Renal cortex interstitium (tissue), 11 donors: ENCODE data around the gene MLLT3. TPM values are rescaled to one million over a fixed set of nuclear protein-coding genes. Genes with fewer than 3 reads are reported as not detected.
A peak's percentile ranks its signal among the peaks of the same experiment; 100 is the strongest.

ENCODE experiments used
- DNase-seq, 11 donors: peaks; one replicate each; pipeline ENCODE4 v3.0.0-alpha.2; 2013; ENCODE audit warnings: low read depth in 9 of 11, low spot score in 4 of 11; ENCODE audit errors: extremely low read depth in 1 of 11
- polyA plus RNA-seq, 3 donors: library from polyadenylated mRNA; unstranded; fragments of 120-200 nt; gene quantifications; one replicate each; pipeline ENCODE4 v1.2.1, GENCODE V29; 2013; ENCODE audit not compliant: insufficient read length in 3 of 3

Gene MLLT3
- polyA plus RNA-seq, 3 donors: 27.5 to 34.1 (median 32.6) TPM

DNA sequence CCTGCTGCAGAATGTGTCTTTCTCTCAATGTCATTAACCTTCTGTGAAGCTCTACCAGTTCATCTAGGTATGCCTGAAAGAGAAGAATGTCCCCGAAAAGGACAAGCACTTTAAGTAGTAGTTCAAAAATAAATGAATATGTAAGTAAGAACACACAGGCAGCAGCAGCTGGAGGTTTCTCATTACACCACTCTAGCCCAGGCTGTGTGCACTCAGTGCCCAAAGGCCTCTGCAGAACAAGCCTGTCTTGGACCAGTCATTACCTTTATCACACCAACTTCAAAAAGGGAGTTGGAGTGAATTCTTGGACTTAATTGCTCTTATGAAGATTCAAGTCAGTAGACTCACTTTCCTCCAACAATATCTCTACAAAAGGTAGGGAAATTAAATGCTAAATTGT is 268.8 kb downstream of the MLLT3 start:
- DNase-seq: no peak

DNA sequence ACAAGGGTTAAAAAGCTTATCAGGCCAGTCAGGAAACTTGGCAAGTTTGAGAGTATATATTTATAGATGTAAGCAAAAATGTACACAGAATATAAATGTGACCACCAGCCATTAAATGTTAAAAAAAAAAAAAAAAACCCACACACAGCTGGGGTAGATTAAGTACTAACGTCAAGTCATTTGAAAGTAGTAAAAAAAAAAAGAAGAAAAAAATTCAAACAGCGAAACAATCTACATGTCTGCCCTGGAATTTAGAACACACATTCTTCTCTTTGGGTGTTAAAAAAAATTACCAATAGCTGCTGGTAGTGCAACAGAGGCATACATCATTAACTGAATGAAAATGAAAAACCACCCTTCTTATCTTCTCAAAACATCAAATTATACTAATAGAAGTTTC is 269.7 kb downstream of the MLLT3 start:
- DNase-seq: peak in 1 of 11 donors; percentile 15

DNA sequence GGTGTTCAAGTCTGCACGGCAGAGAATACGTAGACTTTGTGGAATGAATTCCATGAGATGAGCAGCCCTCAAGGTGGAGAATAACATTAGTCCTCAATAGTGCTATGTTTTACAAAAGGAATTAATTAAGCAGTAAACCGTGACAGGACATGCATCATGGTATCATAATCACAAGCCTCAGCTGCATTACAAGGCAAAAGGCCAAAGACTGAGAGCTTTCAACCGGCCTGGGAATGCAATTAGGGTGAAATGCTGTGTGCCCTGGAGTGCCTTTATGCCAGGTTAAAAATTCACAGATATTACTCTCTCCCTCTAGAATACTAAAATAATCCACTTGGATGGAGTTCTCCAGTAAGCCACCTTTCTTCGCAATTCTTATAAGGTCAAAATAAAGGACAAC is 270.6 kb downstream of the MLLT3 start:
- DNase-seq: peak in 5 of 11 donors; percentile 17 to 62 (median 56)

DNA sequence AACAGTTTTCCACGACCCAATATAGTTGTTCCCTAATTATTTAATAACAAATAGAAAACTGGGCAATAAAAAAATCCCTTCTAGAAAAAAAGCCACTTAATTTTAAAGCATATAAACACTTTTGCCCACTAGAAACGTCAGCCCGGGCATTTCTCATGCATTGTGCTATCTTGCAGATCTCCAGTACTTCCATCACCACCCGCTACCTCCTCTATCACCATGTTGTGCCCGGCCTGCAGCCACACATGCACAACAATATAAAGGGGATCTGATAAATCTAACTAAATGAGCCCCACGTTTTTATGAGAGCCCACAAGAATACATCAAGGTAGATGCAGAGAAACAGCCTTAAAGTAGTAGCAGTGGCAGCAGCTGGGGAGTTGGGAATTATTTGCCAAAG is 272.7 kb downstream of the MLLT3 start:
- DNase-seq: no peak

DNA sequence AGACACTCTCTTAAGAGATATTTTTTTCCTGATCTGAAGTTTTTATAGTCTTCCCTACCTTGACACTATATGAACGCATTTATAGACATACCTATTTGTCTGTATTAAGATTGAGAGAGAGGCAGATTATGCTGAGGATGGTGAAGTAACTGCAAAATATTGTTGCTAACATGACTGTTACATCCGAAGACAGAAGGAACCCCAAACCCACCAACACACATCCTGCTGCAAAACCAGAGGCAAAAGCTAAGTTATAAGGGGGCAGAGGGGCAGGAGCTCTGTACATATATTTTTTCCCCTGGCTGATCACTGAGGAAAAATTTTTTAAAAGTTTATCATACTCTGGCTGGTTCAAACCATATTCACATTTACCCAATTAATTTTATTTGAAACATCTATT is 279.0 kb downstream of the MLLT3 start:
- DNase-seq: no peak

DNA sequence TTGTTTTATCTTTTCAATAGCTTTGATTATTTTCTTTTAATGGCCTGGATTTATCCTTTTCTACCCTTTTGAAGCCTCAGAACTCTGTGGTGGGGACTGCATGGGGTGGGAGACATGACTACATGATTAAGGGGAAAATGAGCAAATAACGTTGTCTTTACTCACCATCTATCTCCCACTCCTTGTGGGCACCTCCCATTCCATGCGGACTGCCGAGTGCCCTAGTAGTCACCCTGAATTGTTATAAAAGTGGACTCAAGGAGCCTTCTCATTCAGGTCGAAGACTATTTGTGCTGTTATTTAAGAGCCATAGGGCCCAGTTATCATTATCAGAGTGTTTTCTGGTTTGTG is 281.8 kb downstream of the MLLT3 start:
- DNase-seq: no peak

DNA sequence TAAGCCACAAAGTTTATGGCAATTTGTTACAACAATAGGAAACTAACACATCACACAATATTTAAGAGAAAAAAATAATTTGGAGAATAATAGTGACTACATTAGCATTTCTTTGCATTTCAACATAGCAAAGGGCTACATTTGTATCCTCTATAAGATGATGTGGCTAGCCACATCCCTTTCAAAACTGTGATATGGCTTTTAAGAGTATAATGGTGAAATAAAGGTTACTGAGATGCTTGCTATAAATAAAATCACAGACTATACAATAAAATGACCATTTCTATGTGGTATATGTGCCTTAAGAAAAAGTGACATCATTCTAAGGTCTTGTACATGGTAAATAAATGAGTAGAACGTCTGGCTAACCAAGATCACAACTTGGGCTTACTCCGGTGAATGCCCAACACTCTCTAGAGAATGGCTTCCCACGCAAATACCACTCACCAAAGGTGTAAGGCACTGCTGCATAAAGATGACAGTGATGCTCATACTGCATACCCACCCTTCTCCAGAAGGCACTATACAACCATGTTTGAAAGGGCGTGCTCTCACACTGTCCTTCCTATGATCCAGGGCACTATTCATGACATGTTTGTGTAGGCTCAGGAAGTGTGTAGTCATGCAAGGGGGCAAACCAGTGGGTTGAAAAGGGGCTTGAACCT is 286.5 kb downstream of the MLLT3 start:
- DNase-seq: no peak

DNA sequence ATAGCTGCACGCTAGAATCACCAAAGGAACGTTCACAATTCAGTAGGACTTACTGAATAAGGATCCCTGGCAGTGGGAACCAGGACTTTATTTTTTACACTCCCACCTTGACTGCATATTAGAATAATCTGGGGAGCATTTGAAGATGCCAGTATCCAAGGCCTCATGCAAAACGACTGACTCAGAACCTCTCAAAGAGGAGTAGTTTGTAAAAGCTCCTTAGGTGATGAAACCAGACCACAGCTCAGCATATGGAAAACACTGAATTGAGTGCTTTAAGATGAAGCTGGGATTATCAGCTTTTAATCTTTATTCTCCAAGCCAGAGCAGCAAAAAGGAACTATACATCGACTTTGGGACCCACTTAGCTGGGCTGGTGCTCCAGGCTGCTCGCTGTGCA is 288.3 kb downstream of the MLLT3 start:
- DNase-seq: no peak

DNA sequence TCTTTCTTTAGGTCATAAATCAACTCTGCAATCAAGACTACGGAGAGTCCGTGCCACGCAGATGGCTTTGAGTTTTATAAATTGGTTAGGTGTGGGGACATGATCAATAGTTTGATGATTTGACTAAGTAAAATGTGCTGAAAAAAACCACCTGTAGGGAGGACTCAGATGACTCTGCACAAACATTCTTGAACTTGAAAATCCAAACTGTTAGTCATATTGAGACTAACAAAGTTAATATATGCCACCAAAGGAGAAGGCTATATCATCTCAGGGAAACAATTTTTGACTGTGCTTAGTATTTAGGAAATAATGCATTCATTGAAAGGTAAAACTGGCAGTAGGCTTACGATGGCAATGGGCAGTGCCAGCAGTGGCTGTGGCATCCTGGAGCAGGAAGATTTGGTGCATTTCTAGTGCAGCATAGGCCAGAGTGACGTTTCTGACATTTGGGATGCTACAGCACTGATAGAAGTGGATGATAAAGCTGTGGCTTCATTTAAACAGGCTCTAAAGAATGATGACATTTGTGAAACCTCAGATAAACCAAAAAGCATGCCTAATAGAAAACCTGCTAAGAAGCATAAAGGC is 291.1 kb downstream of the MLLT3 start:
- no peak for DNase-seq

DNA sequence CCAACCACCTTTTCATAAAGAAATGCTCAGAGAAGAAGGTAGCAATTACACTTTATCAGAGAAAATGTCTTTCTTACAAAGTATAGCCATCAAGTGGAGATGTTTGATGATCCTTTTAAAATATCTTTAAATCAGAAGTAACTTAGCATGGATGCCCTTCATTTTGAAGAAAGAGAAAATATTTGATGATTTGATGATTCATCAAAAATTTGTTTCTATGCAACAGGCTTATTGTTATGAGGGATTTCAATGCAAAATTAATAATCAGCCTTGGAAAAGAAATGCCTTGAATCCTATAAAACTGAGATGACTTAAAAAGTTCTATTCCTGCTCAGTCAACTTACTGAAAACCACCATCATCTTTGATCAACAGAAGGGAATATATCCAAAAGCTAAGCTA is 291.6 kb downstream of the MLLT3 start:
- DNase-seq: no peak

DNA sequence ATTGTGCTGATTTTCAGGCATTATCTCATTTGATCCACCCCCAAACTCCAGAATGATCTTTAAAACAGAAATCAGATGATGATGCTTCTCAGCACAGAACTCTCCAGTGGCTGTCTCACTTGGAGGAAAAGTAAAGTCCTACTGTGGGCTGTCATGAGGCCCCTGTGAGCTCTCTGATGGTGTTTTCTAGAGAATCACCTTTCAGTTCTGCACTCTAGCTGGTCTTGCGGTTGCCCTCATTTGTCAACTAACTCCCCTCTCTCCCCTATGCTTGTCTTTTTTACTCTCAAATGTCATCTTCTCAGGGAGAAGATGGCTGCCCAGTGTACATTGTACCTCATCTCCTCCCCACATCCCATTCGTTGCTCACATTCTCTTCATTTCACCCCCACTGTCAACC is 295.8 kb downstream of the MLLT3 start:
- no peak for DNase-seq

DNA sequence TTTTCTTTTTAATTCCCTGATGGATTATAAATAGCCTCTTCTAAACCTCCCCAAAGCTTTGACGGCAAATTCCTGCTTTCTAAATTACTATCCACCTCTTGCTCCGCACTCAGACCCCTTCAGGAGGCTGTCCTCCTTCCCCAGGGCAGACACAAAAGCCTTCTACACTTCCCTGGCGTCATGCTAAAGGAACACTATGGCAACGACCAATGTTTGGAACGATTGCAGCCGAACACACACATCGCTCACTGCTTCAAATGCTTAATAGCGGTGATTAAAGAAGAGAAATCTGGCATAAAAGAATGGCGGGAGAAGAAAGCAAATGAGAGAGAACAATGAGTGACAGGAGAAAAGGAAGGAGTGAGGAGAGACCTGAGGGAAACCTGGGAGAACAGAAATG is 297.3 kb downstream of the MLLT3 start:
- peak in 3 of 11 donors; percentile 32 to 46 (median 34) for DNase-seq

DNA sequence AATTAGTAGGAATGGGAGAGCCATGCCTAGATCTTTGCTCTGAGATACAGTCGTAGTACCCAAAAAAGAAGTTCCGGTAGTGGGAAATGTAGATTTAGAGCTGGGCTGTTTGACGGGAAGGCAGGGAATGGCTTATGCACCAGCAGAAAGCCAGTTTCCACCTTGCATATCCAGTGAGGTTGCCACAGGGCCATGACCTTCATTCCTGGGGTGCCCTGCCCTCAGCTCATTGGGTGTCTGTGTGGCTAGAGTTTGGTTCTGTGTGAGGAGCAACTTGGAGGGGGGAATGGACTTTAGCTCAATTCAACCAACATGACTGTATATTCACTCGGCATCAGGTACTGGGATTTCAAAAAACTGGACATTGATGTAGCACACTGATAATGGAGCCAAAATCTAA is 300.1 kb downstream of the MLLT3 start:
- no peak for DNase-seq

DNA sequence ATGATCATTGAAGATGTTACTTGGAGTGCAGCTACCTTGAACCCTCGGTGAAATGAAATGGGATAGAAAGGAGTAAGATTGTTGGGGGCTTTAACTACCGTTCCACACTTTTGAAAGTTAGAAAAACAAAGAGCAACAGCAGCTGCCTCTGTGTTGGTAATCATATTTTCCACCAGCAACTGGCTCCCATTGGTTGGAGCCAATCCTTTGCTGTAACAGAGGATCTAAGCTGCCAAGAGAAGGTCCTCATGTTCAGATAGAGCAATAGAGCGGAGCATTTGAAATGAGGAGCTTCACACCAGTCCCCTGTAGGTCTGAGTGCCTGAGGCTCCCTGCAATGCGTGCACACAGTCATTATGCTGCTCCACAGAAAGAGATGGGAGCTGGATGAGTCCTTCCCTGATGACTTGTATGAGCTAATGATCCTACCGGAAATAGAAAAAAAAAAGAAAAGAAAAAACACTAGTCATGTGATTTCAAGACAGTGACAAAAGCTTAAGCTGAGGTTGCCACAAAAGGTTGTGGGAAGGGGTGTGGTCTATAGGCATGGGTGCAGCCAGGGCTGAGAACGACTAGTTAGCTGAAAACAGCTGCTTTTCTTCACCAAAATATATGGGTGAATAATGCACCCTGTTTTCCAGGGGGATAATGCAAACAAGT is 300.7 kb downstream of the MLLT3 start:
- DNase-seq: no peak

DNA sequence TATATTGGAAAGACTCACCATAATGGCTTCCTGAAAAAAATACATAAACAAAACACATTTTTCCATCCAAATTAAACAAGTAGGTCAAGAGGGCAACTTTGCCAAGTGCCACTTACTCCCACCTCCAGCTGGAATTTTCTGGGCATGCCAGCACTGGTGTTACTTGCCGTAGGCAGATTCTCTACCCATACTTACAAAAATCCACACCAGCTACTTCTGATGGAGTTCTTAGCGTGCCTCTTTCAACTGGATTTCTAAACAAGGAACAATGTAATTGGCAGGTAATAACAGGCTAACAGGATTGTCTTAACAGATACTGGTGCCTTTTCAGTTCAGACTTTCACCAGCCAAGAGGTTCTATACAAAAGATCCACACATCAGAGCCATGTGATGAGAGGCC is 301.4 kb downstream of the MLLT3 start:
- DNase-seq: no peak

DNA sequence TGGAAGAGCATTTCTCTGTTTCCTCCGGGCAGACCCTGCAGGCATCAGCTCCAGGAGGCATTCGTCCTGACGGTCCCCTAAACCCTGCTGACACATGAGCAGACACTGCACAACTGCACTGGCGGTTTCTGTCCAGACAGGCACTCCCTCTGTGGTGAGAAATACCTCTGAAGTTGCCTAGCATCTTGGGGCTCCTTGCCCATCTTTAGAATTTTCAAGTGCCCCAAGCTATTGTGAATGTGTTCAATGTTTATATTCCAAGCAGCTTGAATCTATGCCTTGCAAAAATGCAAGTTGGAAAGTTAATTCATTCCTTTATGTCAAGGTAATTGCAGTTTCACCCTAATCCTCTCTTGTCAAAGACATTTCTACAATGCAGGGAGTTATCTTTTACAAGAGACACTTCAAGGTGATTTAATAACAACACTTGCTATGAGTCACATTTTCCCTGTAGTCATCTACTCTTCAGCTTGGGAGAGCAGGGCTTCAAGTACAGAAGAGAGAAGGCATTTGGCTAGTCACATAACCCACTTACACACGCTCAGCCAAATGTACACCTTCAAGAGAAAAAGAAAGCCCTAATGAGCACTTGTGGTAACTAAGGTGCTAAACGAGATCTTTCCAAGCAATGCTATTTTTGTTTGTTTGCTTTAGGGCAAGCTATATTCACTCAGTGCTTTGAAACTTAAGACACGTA is 302.5 kb downstream of the MLLT3 start:
- no peak for DNase-seq

DNA sequence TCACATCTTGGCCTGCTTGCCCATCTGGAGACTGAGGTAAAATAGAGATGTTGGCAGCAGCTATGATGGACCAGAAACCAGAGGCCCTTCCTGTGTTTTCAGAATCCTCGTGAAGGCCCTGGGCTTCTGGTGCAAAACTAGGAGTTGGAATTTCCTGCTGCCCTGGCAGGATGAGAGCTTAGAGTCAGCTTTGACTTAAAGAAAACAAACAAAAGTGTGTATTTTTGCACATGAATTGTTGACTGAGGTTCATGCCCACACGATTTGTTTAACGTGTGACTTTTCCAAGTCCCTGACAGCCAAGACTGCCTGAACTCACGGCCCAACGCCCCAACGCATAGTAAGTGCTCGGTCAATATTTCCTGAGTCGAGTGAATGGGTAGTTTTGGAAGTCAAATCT is 303.1 kb downstream of the MLLT3 start:
- no peak for DNase-seq

DNA sequence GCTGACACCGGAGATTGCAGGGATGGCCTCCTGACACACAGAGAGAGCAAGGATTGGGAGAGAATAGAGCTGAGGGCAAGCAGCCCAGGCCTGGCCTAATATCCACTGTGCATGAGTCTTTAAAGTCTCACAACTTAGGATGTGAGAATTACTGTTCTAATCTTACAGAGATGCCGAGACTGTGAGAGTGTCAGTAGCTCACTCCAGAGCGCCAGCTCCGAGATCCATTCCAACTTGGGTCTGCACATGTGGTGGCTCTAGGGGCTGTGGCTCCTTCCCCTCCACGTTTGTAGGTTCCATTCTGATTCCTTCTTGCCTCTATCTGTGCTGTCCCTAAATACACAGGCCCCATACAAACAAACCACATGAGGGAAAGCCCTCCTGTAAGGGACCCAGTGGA is 304.6 kb downstream of the MLLT3 start:
- DNase-seq: no peak

DNA sequence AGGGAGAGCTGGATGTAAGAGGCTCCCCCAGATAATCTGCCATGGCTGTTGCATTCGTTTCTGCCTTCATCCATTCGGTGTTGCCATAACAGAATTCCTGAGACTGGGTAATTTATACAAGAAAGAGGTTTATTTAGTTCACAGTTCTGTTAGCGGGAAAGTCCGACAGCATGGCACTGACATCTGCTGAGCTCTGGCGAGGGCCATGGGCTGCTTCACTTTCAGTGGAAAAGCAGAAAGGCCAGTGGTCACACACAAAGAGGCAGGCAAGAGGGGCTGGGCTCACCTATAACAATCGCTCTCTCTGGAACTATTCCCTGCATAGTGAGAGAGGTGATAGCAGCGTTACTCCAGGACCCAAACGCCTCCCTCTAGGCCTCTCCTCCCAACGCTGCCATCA is 305.9 kb downstream of the MLLT3 start:
- no peak for DNase-seq

DNA sequence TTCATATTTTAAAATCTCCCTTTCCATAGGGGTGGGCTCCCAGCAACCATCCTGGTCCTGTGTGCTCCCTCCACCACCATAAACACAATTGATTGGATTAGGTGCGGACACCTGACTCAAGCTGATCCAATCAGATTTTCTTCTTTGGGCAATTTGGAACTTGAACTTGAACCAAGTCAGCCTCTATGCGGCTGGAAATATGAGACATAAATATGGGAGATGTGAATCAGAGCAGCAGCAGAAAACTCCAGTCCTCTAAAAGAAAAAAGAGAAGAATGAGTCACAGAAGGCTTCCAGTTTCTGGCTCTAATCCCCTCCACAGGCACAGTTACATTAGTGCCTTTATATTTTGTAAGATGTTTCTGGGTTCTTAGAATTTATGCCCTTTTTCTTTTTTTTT is 306.6 kb downstream of the MLLT3 start:
- no peak for DNase-seq
